HG02938 (cell line): ENCODE measurements around the gene MSN.
A peak's percentile ranks its signal among the peaks of the same experiment; 100 is the strongest.
"Not testable (repeated sequence)": the region's sequence is repeated elsewhere in the genome, so short reads cannot be mapped to it uniquely, and the experiment has no call there.

Source experiments
- ATAC-seq: cut with Tn5 transposase; IDR thresholded peaks from one replicate; pipeline ENCODE4 v1.9.1; 2021; ENCODE audit warnings: mild to moderate bottlenecking, moderate library complexity; ENCODE audit not compliant: unreplicated experiment

Gene MSN

DNA sequence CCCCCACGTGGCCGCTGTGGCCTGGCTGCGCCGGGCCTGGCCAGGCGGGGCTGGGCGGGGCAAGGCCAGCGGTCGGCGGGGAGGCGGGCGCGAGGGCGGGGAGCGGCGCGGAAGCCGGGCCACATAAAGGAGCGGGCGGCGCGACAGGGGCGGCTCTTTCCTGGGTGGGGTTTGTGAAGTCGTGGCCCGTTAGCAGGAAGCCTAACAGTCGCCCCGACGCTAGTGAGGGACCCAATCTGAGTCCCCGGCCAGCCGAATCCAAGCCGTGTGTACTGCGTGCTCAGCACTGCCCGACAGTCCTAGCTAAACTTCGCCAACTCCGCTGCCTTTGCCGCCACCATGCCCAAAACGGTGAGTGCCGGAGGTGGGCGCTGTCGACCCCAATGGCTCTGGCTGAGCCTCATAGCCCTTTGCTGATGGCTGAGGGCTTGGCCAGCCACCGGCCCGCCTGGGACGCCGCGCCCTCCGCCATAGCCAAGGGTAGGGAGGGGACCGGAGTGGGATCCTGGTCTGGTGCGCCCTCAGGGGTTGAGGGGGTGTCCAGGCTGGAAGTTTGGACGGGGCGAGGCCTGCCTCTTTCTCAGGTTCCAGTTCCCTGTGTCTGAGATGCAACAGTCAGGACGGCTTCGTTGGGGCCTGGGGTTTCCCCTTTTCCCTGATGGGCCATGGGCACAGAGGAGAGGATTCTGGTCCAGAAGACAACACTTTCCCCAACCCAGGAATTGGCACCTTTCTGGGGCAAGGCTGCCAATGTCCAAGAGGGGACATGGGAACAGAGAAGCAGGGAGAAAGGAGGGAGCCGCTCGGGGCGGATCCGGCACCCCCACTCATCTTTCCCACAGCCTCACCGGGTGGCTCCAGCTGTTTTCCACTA, at the start of gene MSN:
TSS of gene MSN (plus strand) at position 152 of the 874 bp plus-strand sequence. CDS start at position 340, 188 bp downstream.
- peak; percentile 71 for ATAC-seq

DNA sequence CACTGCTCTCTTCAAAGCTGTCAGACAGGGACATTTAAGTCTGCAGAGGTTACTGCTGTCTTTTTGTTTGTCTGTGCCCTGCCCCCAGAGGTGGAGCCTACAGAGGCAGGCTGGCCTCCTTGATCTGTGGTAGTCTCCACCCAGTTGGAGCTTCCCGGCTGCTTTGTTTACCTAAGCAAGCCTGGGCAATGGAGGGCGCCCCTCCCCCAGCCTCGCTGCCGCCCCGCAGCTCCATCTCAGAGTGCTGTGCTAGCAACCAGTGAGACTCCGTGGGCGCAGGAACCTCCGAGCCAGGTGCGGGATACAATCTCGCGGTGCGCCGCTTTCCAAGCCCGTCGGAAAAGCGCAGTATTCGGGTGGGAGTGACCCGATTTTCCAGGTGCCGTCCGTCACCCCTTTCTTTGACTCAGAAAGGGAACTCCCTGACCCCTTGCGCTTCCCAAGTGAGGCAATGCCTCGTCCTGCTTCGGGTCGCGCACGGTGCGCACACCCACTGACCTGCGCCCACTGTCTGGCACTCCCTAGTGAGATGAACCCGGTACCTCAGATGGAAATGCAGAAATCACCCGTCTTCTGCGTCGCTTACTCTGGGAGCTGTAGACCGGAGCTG, 47.3 kb upstream of the MSN start:
- ATAC-seq: not testable (repeated sequence)

GRCh38 chrX:65630771-65631170, 36.7 kb upstream of the MSN start:
- ATAC-seq: no peak

- no peak for ATAC-seq
Observed at GRCh38 chrX:65633826-65634225, 33.6 kb upstream of the MSN start.

DNA sequence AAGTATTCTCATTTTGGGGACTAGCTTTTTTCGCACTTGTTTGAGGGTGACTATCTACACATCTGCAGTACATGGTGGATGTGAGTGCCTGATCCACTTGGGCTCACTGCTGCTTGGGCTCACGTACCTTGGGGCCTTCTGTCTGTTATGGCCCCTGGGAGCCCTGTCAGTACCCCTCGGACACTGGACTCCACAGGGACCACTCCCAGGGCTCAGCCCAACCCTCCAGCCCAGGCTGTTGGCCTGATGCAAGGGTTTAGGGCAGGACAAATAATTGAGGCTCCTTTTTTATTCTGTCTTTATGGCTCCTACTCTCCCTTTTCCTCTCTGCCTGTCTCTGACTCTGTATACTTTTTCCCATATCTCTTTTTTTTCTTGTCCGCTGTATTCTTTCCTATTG, 32.7 kb upstream of the MSN start:
- ATAC-seq: no peak

GRCh38 chrX:65635378-65635777, 32.1 kb upstream of the MSN start:
- no peak for ATAC-seq

- ATAC-seq: no peak
Observed at GRCh38 chrX:65635822-65636221, 31.6 kb upstream of the MSN start.

DNA sequence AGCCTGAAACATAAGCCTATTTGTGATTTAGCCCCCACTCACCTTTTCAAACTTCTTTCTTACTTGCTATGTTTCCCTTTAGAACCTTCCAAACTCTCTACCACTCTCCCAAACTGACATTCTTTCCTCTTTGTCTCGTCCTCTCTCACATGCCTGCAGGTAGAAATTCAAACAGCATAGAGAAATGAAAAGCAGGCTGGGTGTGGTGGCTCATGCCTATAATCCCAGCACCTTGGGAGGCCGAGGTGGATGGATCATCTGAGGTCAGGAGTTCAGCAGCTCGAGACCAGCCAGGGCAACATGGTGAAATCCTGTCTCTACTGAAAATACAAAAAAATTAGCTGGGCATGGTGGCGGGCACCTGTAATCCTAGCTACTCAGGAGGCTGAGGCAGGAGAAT, 31.2 kb upstream of the MSN start:
- ATAC-seq: not testable (repeated sequence)

DNA sequence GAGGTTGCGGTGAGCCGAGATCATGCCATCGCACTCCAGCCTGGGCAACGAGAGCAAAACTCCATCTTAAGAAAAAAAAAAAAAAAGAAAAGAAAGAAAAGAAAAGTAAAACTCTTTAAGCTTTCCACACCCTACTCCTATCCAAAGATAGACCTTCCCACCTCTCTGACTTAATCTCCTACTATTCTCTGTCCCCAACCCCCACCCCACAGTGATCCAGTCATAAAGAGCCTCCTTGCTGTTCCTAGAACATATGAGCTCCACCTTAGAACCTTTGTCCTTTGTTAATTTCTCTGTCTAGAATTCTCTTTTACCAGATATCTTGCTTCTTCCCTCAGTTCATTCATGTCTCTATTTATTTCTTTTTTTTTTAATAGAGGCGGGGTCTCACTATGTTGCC, 30.1 kb upstream of the MSN start:
- ATAC-seq: no peak

GRCh38 chrX:65642914-65643491, 24.5 kb upstream of the MSN start:
- ATAC-seq: no peak

GRCh38 chrX:65643531-65644052, 23.9 kb upstream of the MSN start:
- ATAC-seq: no peak

GRCh38 chrX:65644621-65645289, 22.7 kb upstream of the MSN start:
- no peak for ATAC-seq

DNA sequence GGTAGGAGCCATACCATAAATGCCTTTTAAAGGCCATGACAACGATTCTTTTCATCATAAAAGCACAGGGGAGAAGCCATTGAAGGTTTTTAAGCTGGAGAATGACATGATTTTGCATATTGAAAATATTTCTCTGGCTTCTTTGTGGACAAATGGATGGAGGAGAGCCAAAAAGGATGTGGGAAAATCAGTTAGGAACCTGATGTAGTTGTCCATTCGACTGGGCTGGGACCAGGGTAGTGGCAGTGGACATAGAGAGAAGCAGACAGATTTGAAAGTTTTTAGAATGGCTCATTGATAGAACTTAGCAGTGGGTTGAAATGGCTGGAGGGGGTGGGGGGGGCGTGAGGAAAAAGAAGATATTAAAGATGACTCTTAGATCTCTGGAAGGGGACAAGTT, 19.7 kb upstream of the MSN start:
- ATAC-seq: no peak

DNA sequence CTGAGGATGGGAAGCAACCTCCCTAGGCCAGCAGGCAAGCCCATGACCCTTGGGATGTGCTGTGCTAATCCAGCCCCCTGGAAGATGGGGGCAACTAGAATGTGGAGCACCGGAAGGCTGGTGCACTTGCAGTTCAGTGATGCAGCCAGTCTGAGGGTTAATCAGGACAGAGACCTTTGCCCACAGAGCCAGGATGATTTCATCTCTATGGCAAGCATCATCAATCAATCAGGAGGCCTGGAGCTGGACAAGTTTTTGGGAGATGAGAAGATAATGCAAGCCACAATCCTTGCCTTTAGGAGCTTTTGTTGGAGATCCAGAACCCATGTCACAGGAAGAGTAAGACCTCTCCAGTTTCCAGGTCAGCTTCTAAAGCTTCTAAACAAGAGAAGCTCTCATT, 15.4 kb upstream of the MSN start:
- no peak for ATAC-seq

- ATAC-seq: not testable (repeated sequence)
Observed at GRCh38 chrX:65657009-65657441, 10.4 kb upstream of the MSN start.

GRCh38 chrX:65657659-65658058, 9.8 kb upstream of the MSN start:
- no peak for ATAC-seq

- no peak for ATAC-seq
Observed at GRCh38 chrX:65658229-65658628, 9.2 kb upstream of the MSN start.

DNA sequence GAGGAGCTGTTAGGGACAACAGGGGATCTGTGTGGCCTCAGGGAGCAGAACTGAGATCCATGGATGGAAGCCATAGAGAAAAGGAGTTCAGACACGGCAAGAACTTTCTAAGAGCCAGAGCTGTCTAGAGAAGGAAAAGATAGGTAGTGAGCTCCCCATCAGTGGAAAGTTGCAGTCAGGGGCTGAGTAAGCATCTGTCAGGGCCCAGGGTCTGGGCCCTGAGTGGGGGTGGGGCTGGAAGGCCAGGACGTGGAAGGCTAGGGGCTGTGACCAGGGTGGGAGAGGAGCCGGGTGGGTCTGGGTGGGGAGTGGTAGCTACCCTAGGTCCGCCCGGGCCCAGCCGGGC, 324 bp upstream of the MSN start:
- ATAC-seq: peak; percentile 19

- no peak for ATAC-seq
Observed at GRCh38 chrX:65668377-65669310, 1.2 kb downstream of the MSN start.

GRCh38 chrX:65671286-65671685, 3.8 kb downstream of the MSN start:
- no peak for ATAC-seq
